Activated CD8-positive, alpha-beta T cell treated with anti-CD3 and anti-CD28 coated beads, Interleukin-2, amount 10 ng/mL, durations not matched to agents 7 days and 5 days (primary cell): ENCODE results near the gene PWWP2B. TPM values are rescaled to one million over a fixed set of nuclear protein-coding genes. Genes with fewer than 3 reads are reported as not detected.
"Not testable (repeated sequence)": the region's sequence is repeated elsewhere in the genome, so short reads cannot be mapped to it uniquely, and the experiment has no call there.

Source experiments
- ATAC-seq: fragments of 150-1000 bp; cut with Tn5 transposase; one replicate; pipeline ENCODE4 v1.10.0; 2021; ENCODE audit warnings: moderate library complexity
- CTCF ChIA-PET: fragments of 350-600 bp; sonication (Branson Sonifier 250); formaldehyde crosslinking; loops from one replicate; lab custom pipeline; 2021; ENCODE audit warnings: antibody characterized with exemption; lab: Charles Lee
- POLR2A ChIA-PET: fragments of 350-600 bp; sonication (Branson Sonifier 250); formaldehyde crosslinking; loops from one replicate; lab custom pipeline; 2021; ENCODE audit warnings: antibody characterized with exemption; lab: Charles Lee
- DNase-seq: peaks from one replicate; pipeline ENCODE4 v3.0.0-alpha.2; 2020
- H3K27ac Mint-ChIP-seq: one replicate; pipeline ENCODE4 v1.8.0; 2021; ENCODE audit warnings: mild to moderate bottlenecking, mixed read lengths
- H3K27me3 Mint-ChIP-seq: one replicate; pipeline ENCODE4 v1.8.0; 2021; ENCODE audit warnings: low read depth, mixed read lengths
- H3K36me3 Mint-ChIP-seq: one replicate; pipeline ENCODE4 v1.8.0; 2021; ENCODE audit warnings: low read depth, mixed read lengths
- H3K4me1 Mint-ChIP-seq: one replicate; pipeline ENCODE4 v1.8.0; 2021; ENCODE audit warnings: low read depth, mixed read lengths
- H3K4me3 Mint-ChIP-seq: one replicate; pipeline ENCODE4 v1.8.0; 2021; ENCODE audit warnings: mild to moderate bottlenecking, mixed read lengths
- H3K9me3 Mint-ChIP-seq: one replicate; pipeline ENCODE4 v1.8.0; 2022; ENCODE audit warnings: mixed read lengths; ENCODE audit not compliant: insufficient read depth
- total RNA-seq, 2 experiments: library from RNA; stranded (reverse); gene quantifications; one replicate each; pipeline ENCODE4 v1.2.3, GENCODE V29; 2021

Gene PWWP2B
- total RNA-seq, 2 experiments from 2014 or later = 15.0 to 15.7 TPM

DNA sequence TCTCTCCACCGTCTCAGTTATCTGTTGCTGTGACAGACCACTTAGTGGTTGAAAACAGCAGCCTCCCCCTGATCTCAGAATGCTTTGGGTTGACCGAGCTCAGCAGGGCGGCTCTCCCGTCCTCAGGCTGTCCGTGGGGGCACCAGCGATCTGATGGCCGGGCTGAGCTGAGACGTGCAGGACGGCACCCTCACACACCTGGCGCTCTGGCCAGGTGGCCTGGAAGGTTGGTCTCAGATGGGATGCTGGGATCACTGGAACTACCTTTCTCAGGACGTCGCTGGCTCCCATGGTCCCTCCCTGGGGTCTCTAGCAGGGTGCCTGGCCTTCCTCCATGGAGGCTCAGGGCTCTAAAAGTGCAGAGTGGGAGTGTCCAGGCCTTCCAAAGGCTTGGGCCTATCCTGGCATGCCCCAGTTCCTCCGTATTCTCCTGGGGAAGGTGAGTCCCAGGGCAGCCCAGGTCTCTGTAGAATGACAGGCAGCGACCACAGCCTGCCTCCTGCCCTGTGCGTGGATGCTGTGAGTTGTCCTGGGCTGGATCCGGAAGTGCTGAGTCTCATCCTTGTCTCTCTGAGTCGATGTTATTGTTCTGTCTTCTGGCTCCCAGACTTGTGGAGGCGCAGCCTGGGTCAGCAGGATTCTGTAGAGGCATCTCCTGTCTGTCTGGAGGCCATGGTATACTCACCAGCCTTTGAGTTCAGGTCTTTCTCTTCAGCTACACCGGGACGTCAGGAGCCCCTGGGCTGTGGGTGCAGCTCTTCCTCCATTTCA is 12.2 kb upstream of the PWWP2B start:
- CTCF ChIA-PET = no interaction called here
- DNase-seq = no peak
- peak overlapping the region; percentile 35 for H3K27ac Mint-ChIP-seq

DNA sequence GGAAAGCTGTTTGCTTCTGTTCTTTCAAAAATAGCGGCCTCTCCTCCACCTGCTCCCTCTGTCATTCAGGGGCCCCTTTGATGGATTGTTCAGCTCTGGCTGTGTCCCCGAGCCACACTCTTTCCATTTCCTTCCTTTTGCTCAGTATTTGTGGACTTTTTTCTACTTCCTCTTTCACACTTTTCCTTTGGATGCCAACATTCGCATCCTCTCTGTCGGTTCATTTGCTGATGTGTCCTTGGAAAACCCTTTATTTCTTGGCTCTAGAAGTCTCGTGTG is 11.7 kb upstream of the PWWP2B start:
- H3K4me3 Mint-ChIP-seq = no peak overlapping the region
- peak overlapping the region; percentile 14 for H3K27ac Mint-ChIP-seq
- ATAC-seq (no peak), DNase-seq (no peak)
- POLR2A ChIA-PET = no interaction called here
- H3K36me3 Mint-ChIP-seq = no peaks in the 10 kb centered on the region
- H3K4me1 Mint-ChIP-seq = peaks cover 25% of the 10 kb centered on the region
- CTCF ChIA-PET = no interaction called here
- H3K9me3 Mint-ChIP-seq = no peaks in the 10 kb centered on the region
- no peaks in the 10 kb centered on the region for H3K27me3 Mint-ChIP-seq

More for the DNA sequence above, 12.2 kb upstream of the PWWP2B start:
- H3K27me3 Mint-ChIP-seq = no peaks in the 10 kb centered on the region
- no peaks in the 10 kb centered on the region for H3K9me3 Mint-ChIP-seq
- peaks cover 25% of the 10 kb centered on the region for H3K4me1 Mint-ChIP-seq
- POLR2A ChIA-PET = interaction anchor here (0.7 kb wide), 1 partner anchor 744 kb away, joined by 3 read pairs; no protein-coding TSS in a partner anchor
- no peak for ATAC-seq
- no peaks in the 10 kb centered on the region for H3K36me3 Mint-ChIP-seq
- H3K4me3 Mint-ChIP-seq = no peak overlapping the region

DNA sequence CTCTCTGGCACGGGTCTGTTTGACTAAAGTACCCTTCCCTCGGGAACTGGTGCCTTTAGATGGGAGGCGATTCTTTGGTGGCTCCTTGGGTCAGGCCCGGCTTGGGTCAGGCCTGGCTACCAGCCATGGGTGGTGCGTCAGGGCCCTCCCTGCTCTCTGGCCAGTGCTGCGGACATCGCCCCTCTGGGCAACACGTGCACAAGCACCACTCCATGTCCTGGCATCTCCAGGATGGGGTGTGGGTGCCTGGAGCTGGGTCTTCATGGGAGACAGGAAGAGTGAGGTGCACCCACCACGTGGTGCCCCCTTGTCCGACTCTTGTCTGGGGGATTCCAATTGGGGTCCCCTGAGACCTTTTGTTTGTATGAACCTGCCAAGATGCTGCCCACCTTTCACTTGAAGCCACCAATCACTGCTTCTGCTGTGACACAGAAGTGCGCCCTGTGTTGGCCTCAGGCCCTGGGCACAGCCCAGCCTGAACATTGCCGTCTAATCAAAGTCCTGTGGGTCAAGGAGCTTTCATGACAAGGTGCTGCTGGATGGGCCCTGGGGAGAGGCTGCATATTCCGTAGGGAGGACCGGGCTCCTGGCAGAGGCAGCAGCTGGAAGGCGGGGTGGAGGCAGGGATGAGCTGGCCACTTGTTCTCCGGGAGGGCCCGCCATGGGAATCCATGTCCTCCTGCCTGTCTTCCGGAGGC is 11.1 kb upstream of the PWWP2B start:
- H3K27ac Mint-ChIP-seq = peak overlapping the region; percentile 14
- H3K27me3 Mint-ChIP-seq = no peaks in the 10 kb centered on the region
- no peaks in the 10 kb centered on the region for H3K36me3 Mint-ChIP-seq
- DNase-seq (no peak), ATAC-seq (no peak)
- peaks cover 25% of the 10 kb centered on the region for H3K4me1 Mint-ChIP-seq
- CTCF ChIA-PET = no interaction called here
- H3K9me3 Mint-ChIP-seq = no peaks in the 10 kb centered on the region
- POLR2A ChIA-PET = no interaction called here
- no peak overlapping the region for H3K4me3 Mint-ChIP-seq

DNA sequence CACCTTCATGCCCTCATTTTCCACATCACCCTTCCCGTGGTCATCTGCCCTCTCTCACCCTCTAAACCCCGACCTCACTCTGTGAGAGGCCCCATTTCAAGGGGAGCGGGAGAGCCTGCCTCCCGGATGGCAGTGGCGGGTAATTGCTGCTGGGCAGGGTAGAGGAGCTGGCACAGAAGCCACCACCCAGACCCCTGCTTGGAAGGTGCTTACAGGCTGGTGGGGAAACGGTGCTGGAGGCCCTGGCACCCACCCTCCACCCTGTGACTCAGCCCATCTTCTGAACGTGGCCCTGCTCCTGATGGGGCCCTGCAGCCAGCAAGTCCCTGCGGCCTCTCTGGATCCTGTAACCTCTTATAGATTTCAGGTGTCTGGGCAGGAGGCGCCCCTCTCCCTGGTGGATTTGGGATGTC is 10.6 kb upstream of the PWWP2B start:
- Mint-ChIP-seq H3K9me3 (no peaks in the 10 kb centered on the region), H3K4me1 (peaks cover 24% of the 10 kb centered on the region), H3K27ac (no peak overlapping the region), H3K36me3 (no peaks in the 10 kb centered on the region), H3K27me3 (no peaks in the 10 kb centered on the region), H3K4me3 (no peak overlapping the region)
- DNase-seq = no peak
- CTCF ChIA-PET = no interaction called here
- POLR2A ChIA-PET = no interaction called here
- ATAC-seq = no peak

GRCh38 chr10:132386896-132387295 is 10.1 kb upstream of the PWWP2B start:
- CTCF ChIA-PET = interaction anchor here (1.0 kb wide), 1 partner anchor 21 kb away, joined by 4 read pairs; no protein-coding TSS in a partner anchor
- H3K9me3 Mint-ChIP-seq = not testable (repeated sequence)

GRCh38 chr10:132387764-132388210 is 9.2 kb upstream of the PWWP2B start:
- Mint-ChIP-seq H3K36me3 (no peaks in the 10 kb centered on the region), H3K27me3 (no peaks in the 10 kb centered on the region), H3K4me1 (peaks cover 11% of the 10 kb centered on the region), H3K27ac (peak overlapping the region; percentile 68), H3K4me3 (peak overlapping the region; percentile 31), H3K9me3 (no peaks in the 10 kb centered on the region)
- ChIA-PET POLR2A (no interaction called here), CTCF (interaction anchor here (0.6 to 1.0 kb wide), 6 partner anchors 21 to 66 kb away, joined by 3 to 6 read pairs (median 4); no protein-coding TSS in a partner anchor)
- peak; percentile 85 for DNase-seq
- peak; percentile 88 for ATAC-seq

More at GRCh38 chr10:132386896-132387295, 10.1 kb upstream of the PWWP2B start:
- H3K36me3 Mint-ChIP-seq, H3K27me3 Mint-ChIP-seq, ATAC-seq, H3K27ac Mint-ChIP-seq, H3K4me3 Mint-ChIP-seq, POLR2A ChIA-PET, DNase-seq: not testable (repeated sequence)
- peaks cover 19% of the 10 kb centered on the region for H3K4me1 Mint-ChIP-seq

GRCh38 chr10:132388891-132389432 is 8.0 kb upstream of the PWWP2B start:
- CTCF ChIA-PET = interaction anchor here (1.5 kb wide), 1 partner anchor 65 kb away, joined by 4 read pairs; no protein-coding TSS in a partner anchor
- Mint-ChIP-seq H3K27me3 (no peaks in the 10 kb centered on the region), H3K4me1 (peaks cover 9% of the 10 kb centered on the region), H3K27ac (no peak overlapping the region), H3K36me3 (no peaks in the 10 kb centered on the region), H3K4me3 (no peak overlapping the region), H3K9me3 (no peaks in the 10 kb centered on the region)
- DNase-seq (no peak), ATAC-seq (no peak)
- POLR2A ChIA-PET = interaction anchor here (0.9 kb wide), 1 partner anchor 63 kb away, joined by 3 read pairs; no protein-coding TSS in a partner anchor

- Mint-ChIP-seq H3K4me1 (peaks cover 10% of the 10 kb centered on the region), H3K27ac (no peak overlapping the region), H3K4me3 (no peak overlapping the region), H3K27me3 (no peaks in the 10 kb centered on the region), H3K36me3 (no peaks in the 10 kb centered on the region), H3K9me3 (no peaks in the 10 kb centered on the region)
- ATAC-seq = no peak
- ChIA-PET POLR2A (interaction anchor here (0.9 to 1.6 kb wide), 2 partner anchors 62 to 63 kb away, joined by 3 read pairs; no protein-coding TSS in a partner anchor), CTCF (interaction anchor here (1.5 kb wide), 1 partner anchor 64 kb away, joined by 4 read pairs; no protein-coding TSS in a partner anchor)
- no peak for DNase-seq
Observed at GRCh38 chr10:132389433-132390169, 7.4 kb upstream of the PWWP2B start.

DNA sequence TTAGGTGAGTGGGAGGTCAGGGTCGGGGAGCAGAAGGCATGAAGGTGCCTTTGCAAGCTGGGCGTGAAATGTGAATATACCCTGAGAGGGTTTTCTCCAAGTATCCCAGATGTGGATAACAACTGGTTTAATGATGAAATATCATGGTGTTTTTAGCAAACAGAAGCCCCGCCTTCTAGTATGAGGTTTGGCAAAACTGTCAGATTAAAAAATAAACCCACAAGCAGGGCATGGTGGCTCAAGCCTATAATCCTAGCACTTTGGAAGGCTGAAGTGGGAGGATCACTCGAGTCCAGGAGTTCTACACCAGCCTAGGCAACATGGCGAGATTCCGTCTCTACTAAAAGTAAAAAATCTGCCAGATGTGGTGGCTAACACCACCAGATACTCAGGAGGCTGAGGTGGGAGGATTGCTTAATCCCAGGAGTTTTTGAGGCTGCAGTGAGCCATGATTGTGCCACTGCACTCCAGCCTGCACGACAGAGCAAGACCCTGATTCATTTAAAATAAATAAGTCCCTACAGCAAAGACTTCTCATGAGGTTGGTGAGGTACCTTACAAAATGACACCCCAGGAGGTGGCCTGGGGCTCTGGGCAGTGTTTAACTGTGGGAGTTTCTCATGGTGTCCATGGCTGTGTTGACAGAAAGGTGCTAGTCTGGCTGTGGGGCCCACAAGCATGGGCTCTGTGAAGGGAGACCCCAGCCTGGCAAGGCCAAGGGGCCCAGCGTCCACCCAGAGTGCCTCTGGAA is 6.7 kb upstream of the PWWP2B start:
- H3K27ac Mint-ChIP-seq = no peak overlapping the region
- H3K36me3 Mint-ChIP-seq = no peaks in the 10 kb centered on the region
- H3K4me3 Mint-ChIP-seq = no peak overlapping the region
- ATAC-seq (no peak), DNase-seq (no peak)
- no peaks in the 10 kb centered on the region for H3K9me3 Mint-ChIP-seq
- POLR2A ChIA-PET = interaction anchor here (0.9 to 1.6 kb wide), 3 partner anchors 51 to 62 kb away, joined by 3 to 4 read pairs (median 3); no protein-coding TSS in a partner anchor
- no peaks in the 10 kb centered on the region for H3K27me3 Mint-ChIP-seq
- peaks cover 12% of the 10 kb centered on the region for H3K4me1 Mint-ChIP-seq
- CTCF ChIA-PET = interaction anchor here (1.5 kb wide), 1 partner anchor 63 kb away, joined by 4 read pairs; no protein-coding TSS in a partner anchor

DNA sequence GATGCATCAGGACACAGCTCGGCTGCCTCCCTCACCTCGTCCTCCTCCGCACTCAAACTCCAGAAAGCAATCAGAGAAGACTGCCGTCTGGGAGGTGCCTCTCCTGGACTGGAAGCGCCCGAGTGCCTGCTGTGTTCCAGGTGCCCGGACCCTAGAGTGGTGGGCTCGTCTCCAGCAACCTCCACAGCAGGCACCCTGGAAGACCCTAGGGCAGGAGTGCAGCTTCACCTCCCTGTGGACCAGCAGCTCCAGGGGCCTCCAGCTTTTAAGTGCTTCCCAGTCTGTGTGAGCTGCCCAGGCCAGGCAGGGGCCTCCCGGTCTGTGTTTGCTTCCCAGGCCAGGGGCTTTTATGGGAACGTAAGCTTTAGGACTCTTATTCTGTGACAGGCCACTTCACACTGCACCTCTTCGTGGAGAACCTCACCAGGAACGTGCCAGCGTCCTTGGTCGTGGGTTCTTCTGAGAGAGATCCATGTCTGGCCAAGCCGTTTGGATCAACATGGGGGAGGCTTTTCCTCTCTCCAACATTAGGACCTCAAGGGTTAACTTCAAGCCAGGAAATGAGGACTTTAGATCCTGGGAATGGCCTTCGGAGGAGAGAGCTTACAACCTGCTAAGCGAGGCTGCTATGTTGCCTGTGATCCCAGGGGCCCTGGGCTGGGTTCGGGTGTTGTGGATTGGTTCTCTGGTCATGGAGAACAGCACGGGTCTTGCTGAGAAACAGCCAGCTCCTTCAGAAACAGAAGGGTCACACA is 5.9 kb upstream of the PWWP2B start:
- no peaks in the 10 kb centered on the region for H3K36me3 Mint-ChIP-seq
- no peaks in the 10 kb centered on the region for H3K9me3 Mint-ChIP-seq
- no peak overlapping the region for H3K27ac Mint-ChIP-seq
- ATAC-seq (no peak), DNase-seq (no peak)
- POLR2A ChIA-PET = interaction anchor here (0.7 to 1.6 kb wide), 3 partner anchors 10 to 60 kb away, joined by 3 to 4 read pairs (median 3); no protein-coding TSS in a partner anchor
- peaks cover 12% of the 10 kb centered on the region for H3K4me1 Mint-ChIP-seq
- CTCF ChIA-PET = interaction anchor here (3.8 kb wide), 1 partner anchor 55 kb away, joined by 13 read pairs; no protein-coding TSS in a partner anchor
- H3K4me3 Mint-ChIP-seq = no peak overlapping the region
- H3K27me3 Mint-ChIP-seq = no peaks in the 10 kb centered on the region
